ENCODE results near the gene EIF5A2. TPM values are rescaled to one million over a fixed set of nuclear protein-coding genes. Genes with fewer than 3 reads are reported as not detected.

EIF5A2 gene
- total RNA-seq, 4 donors from 2014 or later = 4.3 to 10.4 (median 7.8) TPM

DNA sequence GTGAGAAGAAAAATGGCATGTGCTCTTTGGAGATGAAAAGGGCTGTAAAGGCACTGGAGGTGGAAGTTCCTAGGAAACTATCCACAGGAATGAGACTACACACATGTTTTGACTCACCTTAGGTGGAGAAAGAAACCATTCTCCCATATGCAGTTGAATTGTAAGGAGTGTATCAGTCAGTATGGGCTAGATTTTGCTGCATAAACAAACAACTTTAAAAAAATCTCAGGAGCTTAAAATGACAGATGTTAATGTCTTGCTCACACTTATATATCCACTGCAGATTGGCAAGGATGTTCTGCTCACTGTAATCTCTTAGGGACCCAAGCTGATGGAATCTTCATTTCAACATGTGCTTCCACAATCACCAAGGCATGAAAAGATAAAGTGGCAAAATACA, 64.1 kb downstream of the EIF5A2 start:
- ATAC-seq (ENCODE audit: low FRiP score) (no peak), DNase-seq (ENCODE audit: low spot score) (no peak)
- TF ChIP-seq, protein P1, sequence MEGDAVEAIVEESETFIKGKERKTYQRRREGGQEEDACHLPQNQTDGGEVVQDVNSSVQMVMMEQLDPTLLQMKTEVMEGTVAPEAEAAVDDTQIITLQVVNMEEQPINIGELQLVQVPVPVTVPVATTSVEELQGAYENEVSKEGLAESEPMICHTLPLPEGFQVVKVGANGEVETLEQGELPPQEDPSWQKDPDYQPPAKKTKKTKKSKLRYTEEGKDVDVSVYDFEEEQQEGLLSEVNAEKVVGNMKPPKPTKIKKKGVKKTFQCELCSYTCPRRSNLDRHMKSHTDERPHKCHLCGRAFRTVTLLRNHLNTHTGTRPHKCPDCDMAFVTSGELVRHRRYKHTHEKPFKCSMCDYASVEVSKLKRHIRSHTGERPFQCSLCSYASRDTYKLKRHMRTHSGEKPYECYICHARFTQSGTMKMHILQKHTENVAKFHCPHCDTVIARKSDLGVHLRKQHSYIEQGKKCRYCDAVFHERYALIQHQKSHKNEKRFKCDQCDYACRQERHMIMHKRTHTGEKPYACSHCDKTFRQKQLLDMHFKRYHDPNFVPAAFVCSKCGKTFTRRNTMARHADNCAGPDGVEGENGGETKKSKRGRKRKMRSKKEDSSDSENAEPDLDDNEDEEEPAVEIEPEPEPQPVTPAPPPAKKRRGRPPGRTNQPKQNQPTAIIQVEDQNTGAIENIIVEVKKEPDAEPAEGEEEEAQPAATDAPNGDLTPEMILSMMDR (IDR thresholded peaks at IDR 0.05) = no peak

DNA sequence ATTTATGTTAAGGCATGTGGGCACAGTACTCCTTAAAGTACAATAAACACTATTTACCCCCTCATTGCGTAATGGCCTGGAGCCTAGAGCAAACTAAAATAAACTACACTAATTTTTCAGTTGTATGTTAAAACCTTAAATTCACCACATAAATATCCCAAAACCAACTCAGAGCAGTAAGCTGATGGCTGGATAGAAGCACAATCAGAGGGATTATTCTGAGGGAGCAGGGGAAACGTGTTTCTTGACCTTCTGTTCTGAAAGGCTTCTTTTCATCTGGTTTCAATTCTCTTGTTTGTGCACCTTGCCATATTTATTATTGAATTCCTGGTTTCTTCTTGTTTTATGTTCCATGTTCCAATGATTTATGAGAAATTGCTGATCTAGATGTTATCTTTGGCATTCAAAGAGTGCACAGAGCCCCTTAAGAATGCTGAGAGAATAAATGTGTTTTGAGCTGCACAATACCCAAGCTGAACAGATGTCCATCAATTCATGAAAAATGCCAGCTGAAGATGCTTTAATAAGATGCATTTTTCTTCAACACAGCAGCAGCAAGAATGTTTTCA, 68.1 kb downstream of the EIF5A2 start:
- no peak for DNase-seq (ENCODE audit: low spot score)
- ATAC-seq (ENCODE audit: low FRiP score) = no peak

DNA sequence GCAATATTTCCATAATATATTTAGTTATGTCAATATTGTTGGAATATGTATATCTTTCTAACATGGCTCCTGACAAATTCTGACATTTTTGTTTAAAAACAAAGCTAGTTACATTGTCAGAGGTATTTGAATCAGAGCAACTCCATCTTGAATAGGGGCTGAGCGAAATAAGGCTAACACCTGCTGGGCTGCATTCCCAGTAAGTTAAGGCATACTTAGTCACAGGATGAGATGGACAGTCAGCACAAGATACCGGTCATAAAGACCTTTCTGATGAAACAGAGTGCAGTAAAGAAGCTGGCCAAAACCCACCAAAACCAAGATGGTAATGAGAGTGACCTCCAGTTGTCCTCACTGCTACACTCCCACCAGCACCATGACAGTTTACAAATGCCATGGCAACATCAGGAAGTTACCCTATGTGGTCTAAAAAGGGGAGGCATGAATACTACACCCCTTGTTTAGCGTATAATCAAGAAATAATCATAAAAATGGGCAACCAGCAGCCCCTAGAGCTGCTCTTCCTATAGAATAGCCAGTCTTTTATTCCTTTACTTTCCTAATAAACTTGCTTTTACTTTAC, 68.8 kb downstream of the EIF5A2 start:
- ATAC-seq (ENCODE audit: low FRiP score) = no peak
- no peak for DNase-seq (ENCODE audit: low spot score)

More for the DNA sequence above, 68.1 kb downstream of the EIF5A2 start:
- TF ChIP-seq, protein P1 (IDR thresholded peaks at IDR 0.05) = no peak

More for the DNA sequence above, 68.8 kb downstream of the EIF5A2 start:
- TF ChIP-seq, protein P1 (IDR thresholded peaks at IDR 0.05) = no peak

Other genes with a start within 250 kb of the EIF5A2 start
- 100 to 1,000 TPM in 1 of 4 donors, 10 to 100 TPM in 3; 84.2 to 108 (median 98.3) TPM for gene RPL22L1, start 38.4 kb downstream of the EIF5A2 start, total RNA-seq
- gene SLC2A2, start 118.1 kb upstream of the EIF5A2 start, total RNA-seq = not detected

All from omental fat pad (tissue), 4 donors.